SK-MEL-5 (cell line): ENCODE measurements around the gene LAPTM4A. TPM values are rescaled to one million over a fixed set of nuclear protein-coding genes. Genes with fewer than 3 reads are reported as not detected.
"Not testable (repeated sequence)": the region's sequence is repeated elsewhere in the genome, so short reads cannot be mapped to it uniquely, and the experiment has no call there.

Source experiments
- DNase-seq: peaks from one replicate; pipeline ENCODE4 v3.0.0-alpha.2; 2016; ENCODE audit warnings: low read depth, low spot score
- in situ Hi-C: cut with HindIII; loops from 2 replicates; pipeline ENCODE4 v1.10.0; 2016; ENCODE audit warnings: low sequenced_read_pairs, high pct_unique_total_duplicates, low pct_unique_long_range_greater_than_20kb
- polyA plus RNA-seq, 2 experiments: library from polyadenylated mRNA; depleted of rRNA; stranded (reverse); fragments of >200 nt; gene quantifications; 2 replicates each; pipeline ENCODE4 v1.2.3, GENCODE V29; 2015
- total RNA-seq: library from RNA; depleted of rRNA; stranded (reverse); fragments of >200 nt; shearing (Covaris generic); gene quantifications from 2 replicates; pipeline ENCODE4 v1.2.3, GENCODE V29; 2014; rRNA removed

LAPTM4A gene
- 105 and 108 TPM in 2 replicates for total RNA-seq
- 226 and 249 TPM in 2 replicates for polyA plus RNA-seq (2015; cell fraction: cytosol; rRNA removed)
- polyA plus RNA-seq (2015; cell fraction: nucleus; rRNA removed): 38.1 and 62.3 TPM in 2 replicates

- peak; percentile 100 for DNase-seq
- in situ Hi-C loops: no loop called here
Measured at GRCh38 chr2:20051532-20052228, at the start of gene LAPTM4A. TSS of gene LAPTM4A (minus strand) at chr2:20051628. CDS start at chr2:20051520, 108 bp downstream.

- in situ Hi-C loops: no loop called here
Measured at GRCh38 chr2:20100711-20101110, 49.3 kb upstream of the LAPTM4A start.

GRCh38 chr2:20099780-20100179 is 48.4 kb upstream of the LAPTM4A start:
- in situ Hi-C loops: loop anchor here (10.0 kb wide), 1 partner anchor 155 kb away; no protein-coding TSS in a partner anchor
- no peak for DNase-seq

More at GRCh38 chr2:20100711-20101110, 49.3 kb upstream of the LAPTM4A start:
- no peak for DNase-seq

- in situ Hi-C loops: loop anchor here (10.0 kb wide), 1 partner anchor 153 kb away; no protein-coding TSS in a partner anchor
- peak; percentile 93 for DNase-seq
Measured at GRCh38 chr2:20097889-20098714, 46.7 kb upstream of the LAPTM4A start.

GRCh38 chr2:20095469-20095868 is 44.0 kb upstream of the LAPTM4A start:
- in situ Hi-C loops: loop anchor here (10.0 kb wide), 1 partner anchor 151 kb away; no protein-coding TSS in a partner anchor
- DNase-seq: no peak

GRCh38 chr2:20094955-20095354 is 43.5 kb upstream of the LAPTM4A start:
- DNase-seq: no peak
- in situ Hi-C loops: loop anchor here (10.0 kb wide), 1 partner anchor 150 kb away; no protein-coding TSS in a partner anchor

- in situ Hi-C loops: loop anchor here (10.0 kb wide), 1 partner anchor 149 kb away; no protein-coding TSS in a partner anchor
- no peak for DNase-seq
Measured at GRCh38 chr2:20094142-20094755, 42.8 kb upstream of the LAPTM4A start.

- DNase-seq: peak; percentile 89
- in situ Hi-C loops: loop anchor here (10.0 kb wide), 1 partner anchor 149 kb away; no protein-coding TSS in a partner anchor
Measured at GRCh38 chr2:20093263-20094141, 42.1 kb upstream of the LAPTM4A start.

GRCh38 chr2:20092901-20093235 is 41.4 kb upstream of the LAPTM4A start:
- in situ Hi-C loops: loop anchor here (10.0 kb wide), 1 partner anchor 148 kb away; no protein-coding TSS in a partner anchor
- no peak for DNase-seq

GRCh38 chr2:20092226-20092900 is 40.9 kb upstream of the LAPTM4A start:
- in situ Hi-C loops: loop anchor here (10.0 kb wide), 1 partner anchor 148 kb away; no protein-coding TSS in a partner anchor
- DNase-seq: no peak

- in situ Hi-C loops: loop anchor here (10.0 kb wide), 1 partner anchor 147 kb away; no protein-coding TSS in a partner anchor
- peak; percentile 92 for DNase-seq
Measured at GRCh38 chr2:20091305-20091991, 40.0 kb upstream of the LAPTM4A start.

GRCh38 chr2:20089715-20090464 is 38.5 kb upstream of the LAPTM4A start:
- in situ Hi-C loops: loop anchor here (10.0 kb wide), 1 partner anchor 145 kb away; no protein-coding TSS in a partner anchor
- no peak for DNase-seq

GRCh38 chr2:20085909-20086308 is 34.5 kb upstream of the LAPTM4A start:
- DNase-seq: not testable (repeated sequence)

GRCh38 chr2:20082812-20083211 is 31.4 kb upstream of the LAPTM4A start:
- DNase-seq, in situ Hi-C loops: not testable (repeated sequence)

More at GRCh38 chr2:20085909-20086308, 34.5 kb upstream of the LAPTM4A start:
- in situ Hi-C loops: not testable (repeated sequence)

GRCh38 chr2:20081841-20082240 is 30.4 kb upstream of the LAPTM4A start:
- in situ Hi-C loops: no loop called here
- no peak for DNase-seq
